ENCODE measurements around the gene CNOT2. TPM values are rescaled to one million over a fixed set of nuclear protein-coding genes. Genes with fewer than 3 reads are reported as not detected.
A peak's percentile ranks its signal among the peaks of the same experiment; 100 is the strongest.

Gene CNOT2
- total RNA-seq, 2 experiments from 2014 or later: 121 to 123 TPM

- Histone ChIP-seq H2AFZ (ENCODE audit: low read length) (no peak overlapping the region), H3K4me2 (ENCODE audit: low read length) (peak overlapping the region; percentile 59), H3K27ac (ENCODE audit: low read depth, low read length, poor library complexity, severe bottlenecking) (no peak overlapping the region), H4K20me1 (ENCODE audit: insufficient read depth, low read length) (peaks cover 9% of the 10 kb centered on the region; the same call in 1 of the 2 replicates), H3K9me2 (ENCODE audit: insufficient read depth, low read length) (no peaks in the 10 kb centered on the region), H3K4me3 (ENCODE audit: low read depth, low read length, poor library complexity, severe bottlenecking) (no peak overlapping the region), H3K79me2 (ENCODE audit: insufficient read depth, low read depth, low read length) (peaks cover 100% of the 10 kb centered on the region), H3K4me1 (ENCODE audit: insufficient read depth, low read length, poor library complexity, severe bottlenecking) (peaks cover 58% of the 10 kb centered on the region), H3K36me3 (ENCODE audit: insufficient read depth, low read length) (peaks cover 52% of the 10 kb centered on the region), H3K9me3 (ENCODE audit: low read length) (peaks cover 2% of the 10 kb centered on the region; the same call in 1 of the 2 replicates)
- DNase-seq (ENCODE audit: low spot score): no peak
- ChIA-PET CTCF (ENCODE audit: unreplicated experiment) (no interaction called here), POLR2A (interaction anchor here (0.8 to 1.5 kb wide), 3 partner anchors 10 to 24 kb away, joined by 4 to 5 read pairs (median 4); no protein-coding TSS in a partner anchor)
- no TSS peak for BruUV-seq (replicated peaks)
- TF ChIP-seq EZH2phosphoT487 (IDR thresholded peaks at IDR 0.05; ENCODE audit: borderline replicate concordance, low read depth, low read length): no peak
- TF ChIP-seq CTCF (conservative IDR thresholded peaks at IDR 0.05; ENCODE audit: low read length): no peak
- intact Hi-C loops (cut with micrococcal nuclease; ENCODE audit: unreplicated experiment): loop anchor here (10.0 kb wide), 1 partner anchor 1416 kb away; the partner anchor contains the start of gene TMEM19
These were observed 25.7 kb downstream of the CNOT2 start for GRCh38 chr12:70268972-70269371.

- DNase-seq (ENCODE audit: low spot score): no peak
- Histone ChIP-seq H3K9me2 (ENCODE audit: insufficient read depth, low read length) (no peaks in the 10 kb centered on the region), H3K79me2 (ENCODE audit: insufficient read depth, low read depth, low read length) (peaks cover 100% of the 10 kb centered on the region), H3K9me3 (ENCODE audit: low read length) (peaks cover 13% of the 10 kb centered on the region), H3K27ac (ENCODE audit: low read depth, low read length, poor library complexity, severe bottlenecking) (no peak overlapping the region), H3K36me3 (ENCODE audit: insufficient read depth, low read length) (peaks cover 63% of the 10 kb centered on the region), H3K4me2 (ENCODE audit: low read length) (peak overlapping the region; percentile 59; the same call in 1 of the 2 replicates), H4K20me1 (ENCODE audit: insufficient read depth, low read length) (peaks cover 9% of the 10 kb centered on the region; the same call in 1 of the 2 replicates), H3K4me3 (ENCODE audit: low read depth, low read length, poor library complexity, severe bottlenecking) (no peak overlapping the region), H2AFZ (ENCODE audit: low read length) (no peak overlapping the region), H3K4me1 (ENCODE audit: insufficient read depth, low read length, poor library complexity, severe bottlenecking) (peaks cover 47% of the 10 kb centered on the region)
- intact Hi-C loops (cut with micrococcal nuclease; ENCODE audit: unreplicated experiment): no loop called here
- TF ChIP-seq CTCF (conservative IDR thresholded peaks at IDR 0.05; ENCODE audit: low read length): no peak
- no peak for TF ChIP-seq EZH2phosphoT487 (IDR thresholded peaks at IDR 0.05; ENCODE audit: borderline replicate concordance, low read depth, low read length)
- no TSS peak for BruUV-seq (replicated peaks)
- ChIA-PET CTCF (ENCODE audit: unreplicated experiment) (no interaction called here), POLR2A (interaction anchor here (1.5 kb wide), 1 partner anchor 18 kb away, joined by 5 read pairs; no protein-coding TSS in a partner anchor)
These were observed 26.9 kb downstream of the CNOT2 start for GRCh38 chr12:70270108-70270507.

GRCh38 chr12:70271025-70271424 lies 27.8 kb downstream of the CNOT2 start:
- CTCF ChIA-PET (ENCODE audit: unreplicated experiment): no interaction called here
- Histone ChIP-seq H3K79me2 (ENCODE audit: insufficient read depth, low read depth, low read length) (peaks cover 100% of the 10 kb centered on the region), H4K20me1 (ENCODE audit: insufficient read depth, low read length) (peaks cover 9% of the 10 kb centered on the region; the same call in 1 of the 2 replicates), H3K4me1 (ENCODE audit: insufficient read depth, low read length, poor library complexity, severe bottlenecking) (peaks cover 42% of the 10 kb centered on the region), H3K36me3 (ENCODE audit: insufficient read depth, low read length) (peaks cover 72% of the 10 kb centered on the region), H3K4me2 (ENCODE audit: low read length) (no peak overlapping the region), H3K27ac (ENCODE audit: low read depth, low read length, poor library complexity, severe bottlenecking) (no peak overlapping the region), H3K9me2 (ENCODE audit: insufficient read depth, low read length) (no peaks in the 10 kb centered on the region), H3K4me3 (ENCODE audit: low read depth, low read length, poor library complexity, severe bottlenecking) (no peak overlapping the region), H2AFZ (ENCODE audit: low read length) (no peak overlapping the region), H3K9me3 (ENCODE audit: low read length) (peaks cover 20% of the 10 kb centered on the region)
- BruUV-seq (replicated peaks): no TSS peak
- TF ChIP-seq CTCF (conservative IDR thresholded peaks at IDR 0.05; ENCODE audit: low read length): no peak
- no peak for TF ChIP-seq EZH2phosphoT487 (IDR thresholded peaks at IDR 0.05; ENCODE audit: borderline replicate concordance, low read depth, low read length)
- intact Hi-C loops (cut with micrococcal nuclease; ENCODE audit: unreplicated experiment): no loop called here
- POLR2A ChIA-PET: interaction anchor here (0.8 to 2.0 kb wide), 2 partner anchors 10 kb away, joined by 6 to 9 read pairs; no protein-coding TSS in a partner anchor
- no peak for DNase-seq (ENCODE audit: low spot score)

Data from OCI-LY7 (cell line).